ENCODE measurements around the gene LGR5.

DNA sequence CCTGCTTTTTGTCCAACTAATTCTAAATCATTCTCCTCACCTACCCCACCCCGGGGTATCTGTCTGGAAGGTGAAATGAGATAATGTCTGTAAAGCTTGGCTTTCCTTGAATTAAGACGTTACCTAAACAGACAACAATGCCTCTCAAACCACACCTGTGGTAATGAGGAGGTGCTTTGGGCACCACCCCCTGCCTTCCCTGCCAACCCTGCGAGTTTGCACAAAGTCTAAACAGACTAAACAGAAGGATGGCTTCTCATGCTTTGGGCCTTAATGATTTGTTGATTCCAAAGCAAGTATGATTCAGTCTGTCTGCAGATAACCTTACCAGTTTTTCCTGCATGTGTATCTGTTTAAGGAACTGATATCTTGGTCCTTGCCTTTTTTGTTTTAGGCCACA is 141.6 kb downstream of the LGR5 start:
- TF ChIP-seq, protein P1, sequence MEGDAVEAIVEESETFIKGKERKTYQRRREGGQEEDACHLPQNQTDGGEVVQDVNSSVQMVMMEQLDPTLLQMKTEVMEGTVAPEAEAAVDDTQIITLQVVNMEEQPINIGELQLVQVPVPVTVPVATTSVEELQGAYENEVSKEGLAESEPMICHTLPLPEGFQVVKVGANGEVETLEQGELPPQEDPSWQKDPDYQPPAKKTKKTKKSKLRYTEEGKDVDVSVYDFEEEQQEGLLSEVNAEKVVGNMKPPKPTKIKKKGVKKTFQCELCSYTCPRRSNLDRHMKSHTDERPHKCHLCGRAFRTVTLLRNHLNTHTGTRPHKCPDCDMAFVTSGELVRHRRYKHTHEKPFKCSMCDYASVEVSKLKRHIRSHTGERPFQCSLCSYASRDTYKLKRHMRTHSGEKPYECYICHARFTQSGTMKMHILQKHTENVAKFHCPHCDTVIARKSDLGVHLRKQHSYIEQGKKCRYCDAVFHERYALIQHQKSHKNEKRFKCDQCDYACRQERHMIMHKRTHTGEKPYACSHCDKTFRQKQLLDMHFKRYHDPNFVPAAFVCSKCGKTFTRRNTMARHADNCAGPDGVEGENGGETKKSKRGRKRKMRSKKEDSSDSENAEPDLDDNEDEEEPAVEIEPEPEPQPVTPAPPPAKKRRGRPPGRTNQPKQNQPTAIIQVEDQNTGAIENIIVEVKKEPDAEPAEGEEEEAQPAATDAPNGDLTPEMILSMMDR (conservative IDR thresholded peaks at IDR 0.05; ENCODE audit: low read depth, low read length), result no peak
- TF ChIP-seq EZH2 (IDR thresholded peaks at IDR 0.05; ENCODE audit: borderline replicate concordance, low read depth, low read length, poor library complexity, severe bottlenecking), result no peak

All from A673 (cell line).